Mesenteric fat pad (tissue), 1 donor: ENCODE results near the gene RAP1B. TPM values are rescaled to one million over a fixed set of nuclear protein-coding genes. Genes with fewer than 3 reads are reported as not detected.

Experiments
- DNase-seq: peaks from one replicate; pipeline ENCODE4 v3.0.0-alpha.2; 2020; ENCODE audit warnings: low spot score
- long read RNA-seq: library from polyadenylated mRNA; unstranded; transcript quantifications from one replicate; pipeline ENCODE4 v2.0.0, GENCODE V29; 2020
- total RNA-seq: library from RNA; stranded (reverse); fragmentation: NEBNext Ultra II Directional; extraction: Animal tissue kit (Norgen Biotek cat#: 25700); gene quantifications from one replicate; pipeline ENCODE4 v1.2.1, GENCODE V29; 2021
- donor health status: DM: yes; HTN: yes; CAD: no.

RAP1B gene
- 323 TPM for total RNA-seq
- long read RNA-seq, full-length matches to known transcripts: 788 of 870 reads
- long read RNA-seq, partial matches to known transcripts: 17 of 870 reads
- long read RNA-seq, other reads (novel, unspliced or antisense): 65 of 870 reads

DNA sequence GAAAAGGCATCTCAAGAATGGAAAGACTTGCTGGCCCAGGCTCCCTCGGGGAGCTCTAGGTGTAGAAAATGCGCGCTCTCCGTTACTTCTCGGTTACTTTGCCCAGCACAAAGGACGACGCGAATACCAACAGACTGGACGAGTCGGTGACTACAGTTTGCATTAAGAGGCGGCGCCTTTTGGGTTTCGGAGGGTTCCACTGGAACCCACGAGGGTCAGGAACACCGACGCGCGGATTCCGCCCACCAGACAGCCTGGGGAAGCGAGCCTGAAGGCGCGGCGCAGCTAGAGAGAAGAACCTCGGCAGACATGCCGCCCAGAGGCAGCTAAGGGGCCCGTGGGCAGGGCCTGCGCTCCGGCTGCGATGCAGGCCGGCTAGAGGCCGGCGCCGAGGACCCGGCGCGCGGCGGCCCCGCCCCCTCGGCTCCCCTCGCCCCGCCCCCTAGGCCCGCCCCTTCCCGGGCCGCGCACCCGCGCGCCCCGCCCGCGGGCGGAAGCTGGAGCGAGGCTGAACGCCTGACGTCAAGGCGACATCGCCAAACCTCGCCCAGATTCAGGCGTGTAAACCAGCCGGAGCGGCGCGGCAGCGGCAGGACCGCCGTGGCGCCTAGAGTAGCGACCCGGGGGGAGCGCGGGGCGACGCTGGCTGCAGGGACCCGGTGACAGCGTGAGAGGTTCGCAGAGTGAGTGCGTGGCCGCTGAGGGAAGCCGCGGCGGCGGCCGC, at the start of gene RAP1B:
Gene RAP1B (plus strand): TSS at position 530 of the 724 bp plus-strand sequence. CDS start 37,826 bp downstream, outside the sequence.
- peak; percentile 97 for DNase-seq

DNA sequence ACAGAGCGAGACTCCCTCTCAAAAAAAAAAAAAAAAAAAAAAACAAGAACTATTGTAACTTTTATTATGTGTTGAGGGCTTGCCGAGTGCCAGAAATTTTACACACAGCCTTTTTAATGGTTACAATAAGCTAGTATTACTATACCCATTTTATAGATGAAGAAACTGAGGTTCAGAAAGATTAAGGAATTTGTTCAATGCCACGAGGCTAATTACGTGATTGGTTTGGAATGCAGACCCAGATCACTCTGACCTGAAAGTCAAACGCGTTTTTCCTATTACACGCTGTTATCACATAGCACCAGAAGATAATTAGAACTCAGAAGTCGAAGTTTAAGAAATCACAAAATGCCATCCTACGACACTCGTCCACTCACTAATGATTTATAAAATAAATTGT, 48.9 kb upstream of the RAP1B start:
- DNase-seq: no peak

DNA sequence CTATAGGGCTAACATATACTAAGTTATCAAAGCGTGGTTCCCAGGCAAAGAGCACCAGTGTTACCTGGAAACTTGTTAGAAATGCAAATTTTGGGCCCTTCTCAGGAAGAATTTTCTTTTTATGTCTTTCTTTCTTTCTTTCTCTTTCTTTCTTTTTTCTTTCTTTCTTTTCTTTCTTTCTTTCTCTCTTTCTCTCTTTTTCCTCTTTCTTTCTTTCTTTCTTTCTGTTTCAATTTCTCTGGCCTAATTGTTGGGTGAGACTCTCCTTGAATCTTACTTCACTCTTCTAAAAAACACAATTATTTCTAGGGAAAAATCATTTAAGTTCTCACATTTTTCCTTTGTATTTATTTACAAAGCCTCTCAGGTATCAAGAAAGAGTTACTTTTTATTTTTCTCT, 46.5 kb upstream of the RAP1B start:
- no peak for DNase-seq

DNA sequence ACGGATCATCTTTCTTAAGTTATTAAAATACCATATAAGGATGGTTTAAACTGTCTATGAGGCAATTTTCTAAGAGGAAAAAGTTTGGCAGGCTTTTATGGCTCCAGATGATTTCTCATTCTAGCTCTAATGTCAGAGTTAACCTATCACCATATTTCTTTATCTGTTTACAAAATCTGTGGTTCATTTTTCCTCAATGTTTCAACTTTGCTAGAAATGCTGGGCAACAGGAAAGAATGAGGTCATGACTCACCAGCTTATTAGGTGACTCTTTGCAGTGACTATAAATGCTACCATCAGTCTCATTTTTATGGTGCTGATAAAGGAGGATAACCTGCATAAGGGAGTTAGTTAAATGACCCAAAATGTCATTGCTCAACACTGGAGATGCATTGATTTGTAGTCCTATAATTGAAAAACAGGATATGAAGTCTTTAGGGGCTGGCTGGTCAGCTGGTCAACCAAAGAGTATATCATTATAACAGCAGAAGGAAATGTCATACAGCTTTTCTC, 45.3 kb upstream of the RAP1B start:
- DNase-seq: no peak

DNA sequence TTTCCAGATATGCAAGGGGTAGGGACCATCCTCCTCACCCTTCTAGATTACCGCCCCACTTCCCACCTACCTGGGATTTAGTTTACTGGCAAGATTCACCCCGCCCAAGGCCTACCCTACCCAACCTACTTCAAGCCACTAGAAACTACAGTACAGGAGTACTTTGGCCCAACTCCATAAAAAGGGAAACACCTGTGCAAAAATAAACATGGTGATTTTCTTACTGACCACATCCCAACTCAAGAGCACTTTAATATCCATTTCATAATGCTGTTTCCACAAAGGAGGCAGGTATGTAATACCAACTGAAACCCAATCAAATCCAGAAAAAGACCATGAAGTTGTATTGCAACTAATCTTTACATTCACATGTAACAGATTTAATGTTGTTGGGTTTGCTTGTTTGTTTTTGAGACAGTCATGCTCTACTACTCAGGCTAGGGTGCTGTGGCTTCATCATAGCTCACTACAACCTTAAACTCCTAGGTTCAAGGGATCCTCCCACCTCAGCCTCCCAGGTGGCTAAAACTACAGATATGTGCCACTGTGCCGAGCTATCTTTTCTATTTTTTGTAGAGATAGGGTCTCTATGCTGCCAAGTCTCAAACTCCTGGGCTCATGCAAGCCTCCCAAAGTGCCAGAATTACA, 41.7 kb upstream of the RAP1B start:
- no peak for DNase-seq

DNA sequence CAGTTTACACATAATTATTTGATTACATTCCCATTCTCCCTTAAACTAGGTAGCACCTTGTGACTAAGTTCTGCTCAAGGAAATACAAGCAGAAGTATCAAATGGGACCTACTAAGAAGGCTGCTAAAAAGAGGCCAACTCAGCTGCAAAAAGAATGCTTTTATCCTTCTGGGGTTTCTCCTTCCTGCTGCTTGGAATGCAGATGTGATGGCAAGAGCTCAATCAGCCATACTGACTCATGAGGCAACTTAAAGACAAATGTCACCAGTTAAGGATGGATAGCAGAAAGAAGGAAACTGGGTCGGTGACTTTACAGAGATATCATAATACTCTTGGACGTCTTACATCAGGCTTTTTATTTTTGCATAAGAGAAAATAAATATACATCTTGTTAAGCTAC, 38.0 kb upstream of the RAP1B start:
- no peak for DNase-seq

DNA sequence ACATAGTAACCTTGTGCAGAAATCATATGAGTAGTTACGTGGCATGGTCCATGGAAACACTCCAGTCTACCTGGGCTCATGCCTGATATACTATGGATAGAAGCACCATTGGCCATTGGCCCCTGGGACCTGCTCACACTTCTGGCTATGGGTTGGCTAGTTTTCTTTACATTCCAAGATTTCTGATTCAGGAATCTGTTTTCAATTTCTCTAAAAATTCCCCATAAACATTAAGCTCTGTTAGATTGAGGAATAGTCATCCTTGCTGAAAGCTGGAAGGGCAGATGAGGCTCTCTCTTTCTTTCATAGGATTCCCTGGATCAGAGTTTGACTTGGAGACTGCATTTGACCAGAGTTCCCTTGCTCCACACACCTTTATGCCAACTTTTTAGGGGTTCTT, 37.3 kb upstream of the RAP1B start:
- DNase-seq: no peak

DNA sequence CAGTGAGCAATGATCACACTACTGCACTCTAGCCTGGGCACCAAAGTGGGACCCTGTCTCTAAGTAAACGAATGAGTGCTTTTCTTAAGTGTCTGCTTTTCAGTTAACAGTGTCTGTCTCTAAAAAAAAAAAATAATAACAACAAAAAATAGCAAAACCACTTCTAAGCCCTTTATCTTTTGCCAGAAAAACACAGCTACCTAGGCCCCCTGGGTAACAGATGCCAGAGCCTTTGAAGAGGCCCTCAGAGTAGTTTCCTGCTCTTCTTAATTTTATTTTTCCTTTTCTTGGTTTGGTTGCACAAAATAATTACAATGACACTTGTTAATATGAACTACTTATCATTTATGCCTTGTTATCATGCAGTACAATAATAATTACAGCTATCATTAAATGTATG, 32.8 kb upstream of the RAP1B start:
- no peak for DNase-seq

DNA sequence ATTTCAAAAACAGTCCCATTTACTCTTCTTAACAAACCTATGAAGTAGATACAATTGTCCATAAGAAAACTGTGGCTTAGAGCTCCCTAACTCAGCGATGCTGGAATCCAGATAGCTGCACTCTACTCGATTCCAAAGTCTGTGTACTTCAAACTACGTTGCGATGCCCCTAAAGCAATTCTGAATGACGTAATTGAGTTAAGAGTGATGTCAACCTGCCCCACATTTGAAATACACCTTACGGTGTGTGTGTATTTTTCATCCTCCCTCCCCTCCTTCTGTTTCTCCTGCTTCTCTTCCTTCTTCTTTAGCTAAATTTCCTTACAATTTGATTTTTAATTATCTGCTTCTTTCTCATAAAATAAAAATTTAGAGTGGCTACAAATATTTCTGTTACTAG, 31.9 kb upstream of the RAP1B start:
- no peak for DNase-seq

DNA sequence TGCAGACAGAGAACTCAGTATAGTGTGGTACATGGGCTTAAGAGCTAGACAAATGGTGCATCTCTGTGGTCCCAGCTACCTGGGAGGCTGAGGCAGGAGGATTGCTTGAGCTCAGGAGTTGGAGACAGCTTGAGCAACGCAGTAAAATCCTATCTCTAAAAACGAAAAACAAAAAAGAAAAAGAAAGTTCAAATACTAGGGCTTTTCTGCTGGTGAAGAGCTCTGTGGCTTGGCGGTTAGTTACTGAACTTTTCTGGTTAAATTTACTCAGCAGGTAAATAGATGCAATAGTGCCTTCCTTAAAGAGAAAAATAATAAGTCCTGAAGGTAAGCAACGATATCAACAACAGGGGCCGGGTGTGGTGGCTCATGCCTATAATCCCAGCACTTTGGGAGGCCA, 31.4 kb upstream of the RAP1B start:
- no peak for DNase-seq

DNA sequence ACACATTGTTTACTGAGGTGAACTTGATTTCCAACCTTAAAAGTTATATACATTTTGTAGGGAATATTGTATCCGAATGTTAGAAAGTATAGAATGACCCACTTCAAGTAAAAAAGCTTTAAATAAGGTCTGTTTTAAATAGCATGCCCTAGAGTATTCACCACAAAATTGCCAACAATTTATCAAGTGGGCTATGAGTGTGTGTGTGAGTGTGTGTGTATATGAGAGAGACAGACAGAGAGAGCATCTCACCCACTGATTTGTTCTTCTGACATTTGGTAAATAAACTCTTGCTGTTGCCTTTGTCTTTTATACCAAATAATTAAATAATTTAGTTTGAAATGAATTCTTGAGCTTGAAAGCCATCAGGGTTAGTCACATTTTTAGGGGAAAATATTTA, 29.8 kb upstream of the RAP1B start:
- DNase-seq: no peak

DNA sequence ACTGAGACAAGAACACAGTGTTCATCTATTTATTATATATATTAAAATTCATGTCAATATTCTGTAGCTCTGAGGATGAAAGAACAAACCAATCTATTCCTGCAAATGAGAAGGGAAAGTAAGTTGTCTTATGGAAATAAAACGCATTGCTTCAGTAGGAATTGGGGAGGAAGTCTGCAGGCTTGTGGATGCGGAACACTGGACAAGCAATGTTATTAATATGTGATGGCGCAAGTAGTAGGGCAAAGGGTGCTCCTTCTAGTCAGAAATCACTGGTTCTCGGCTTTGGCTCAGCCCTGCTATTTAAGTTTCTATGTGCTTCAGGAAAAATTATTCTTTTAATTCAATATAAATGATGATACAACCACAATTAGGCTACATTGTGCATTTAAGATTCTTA, 28.8 kb upstream of the RAP1B start:
- DNase-seq: no peak

DNA sequence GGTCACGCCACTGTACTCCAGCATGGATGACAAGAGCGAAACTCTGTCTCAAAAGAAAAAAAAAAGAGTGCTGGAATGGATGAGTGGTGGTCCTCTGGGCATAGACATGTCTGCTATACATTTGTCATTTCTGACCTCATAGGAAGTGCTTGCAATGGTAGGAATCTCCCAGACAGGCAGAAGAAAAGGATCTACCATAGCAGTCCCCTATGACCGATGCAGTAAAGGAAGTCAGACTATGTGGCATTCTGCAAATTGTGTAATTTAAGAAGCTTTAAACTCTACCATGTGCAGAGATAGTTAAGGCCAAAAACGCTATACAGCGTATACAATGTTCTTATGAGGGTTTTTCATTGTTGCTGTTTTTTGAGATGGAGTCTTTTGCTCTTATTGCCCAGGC, 24.7 kb upstream of the RAP1B start:
- DNase-seq: no peak

DNA sequence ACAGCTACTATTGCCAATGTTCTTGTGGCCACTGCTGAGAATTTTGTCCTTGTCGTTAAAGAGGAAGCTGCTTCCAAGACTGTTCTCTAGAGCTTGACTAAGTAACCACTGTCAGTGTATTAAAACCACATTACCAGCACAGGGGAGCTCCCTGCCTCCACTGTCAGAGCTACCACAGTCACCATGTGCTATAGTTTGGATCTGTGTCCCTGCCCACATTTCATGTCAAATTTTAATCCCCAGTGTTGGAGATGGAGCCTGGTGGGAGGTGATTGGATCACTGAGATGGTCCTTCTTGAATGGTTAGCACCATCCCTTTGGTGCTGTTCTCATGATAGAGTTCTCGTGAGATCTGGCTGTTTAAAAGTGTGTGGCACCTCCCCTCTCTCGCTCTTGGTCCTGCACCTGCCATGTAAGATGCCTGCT, 23.2 kb upstream of the RAP1B start:
- no peak for DNase-seq

DNA sequence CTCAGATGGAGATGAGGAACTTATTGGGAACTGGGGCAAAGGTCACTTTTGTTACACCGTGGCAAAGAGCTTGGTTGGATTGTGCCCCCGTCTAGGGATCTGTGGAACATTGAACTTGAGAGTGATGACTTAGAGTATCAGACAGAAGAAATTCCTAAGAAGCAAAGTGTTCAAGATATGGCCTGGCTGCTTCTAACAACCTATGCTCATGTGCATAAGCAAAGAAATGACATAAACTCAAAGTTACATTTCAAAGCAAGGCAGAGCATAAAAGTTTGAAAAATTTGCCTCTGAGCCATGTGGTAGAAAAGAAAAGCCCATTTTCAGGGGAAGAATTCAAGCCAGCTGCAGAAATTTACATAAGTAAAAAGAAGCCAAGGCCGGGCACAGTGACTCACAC, 21.5 kb upstream of the RAP1B start:
- no peak for DNase-seq

DNA sequence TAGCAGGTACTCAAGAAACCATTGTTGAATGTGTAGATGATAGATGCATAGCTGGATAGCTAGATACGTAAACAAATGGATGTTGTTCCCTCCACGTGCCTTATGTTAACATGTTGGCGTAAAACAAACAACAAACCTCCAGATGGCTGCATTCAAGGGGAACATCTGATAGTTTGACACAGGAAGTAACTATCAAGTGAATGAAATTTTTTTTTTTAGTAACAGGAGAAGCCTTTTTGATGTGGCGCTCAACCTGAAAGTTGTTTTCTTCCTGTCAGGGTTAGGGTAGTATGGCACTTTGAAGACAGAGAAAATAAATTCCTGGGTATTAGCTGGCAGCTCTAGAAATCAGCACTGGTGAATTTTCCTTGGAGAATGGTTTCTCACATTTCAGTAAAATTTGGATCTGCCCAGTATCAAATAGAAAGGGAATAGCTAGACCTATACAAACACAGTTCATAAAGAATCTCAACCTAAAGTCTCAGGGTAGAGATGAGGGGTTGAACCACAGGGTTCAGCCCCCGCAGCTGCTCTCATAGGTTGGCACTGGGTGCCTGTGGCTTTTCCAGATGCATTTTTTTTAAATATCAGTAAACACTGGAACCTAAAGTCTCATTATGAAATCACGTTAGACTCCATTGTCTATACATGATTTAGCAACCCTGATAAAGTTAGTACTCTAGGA, 18.8 kb upstream of the RAP1B start:
- no peak for DNase-seq

DNA sequence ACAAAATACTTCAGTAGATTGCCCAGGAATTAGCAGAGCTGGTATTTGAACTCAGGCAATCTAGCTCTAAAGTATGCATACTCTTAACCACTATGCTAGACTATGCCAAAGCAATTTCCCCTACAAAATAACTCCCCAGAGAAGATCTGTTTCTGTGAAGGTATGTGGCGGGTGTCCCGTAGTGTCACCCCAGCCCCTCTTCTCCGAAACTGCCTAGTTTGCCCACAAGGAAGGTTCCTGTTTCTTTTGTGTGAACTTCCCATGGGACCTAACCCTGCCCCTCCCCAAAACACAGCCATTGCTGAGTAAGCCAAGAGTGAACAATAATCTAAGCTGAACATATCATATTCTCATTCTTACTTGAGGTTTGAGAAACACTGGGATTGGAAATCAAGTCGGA, 15.5 kb upstream of the RAP1B start:
- no peak for DNase-seq

DNA sequence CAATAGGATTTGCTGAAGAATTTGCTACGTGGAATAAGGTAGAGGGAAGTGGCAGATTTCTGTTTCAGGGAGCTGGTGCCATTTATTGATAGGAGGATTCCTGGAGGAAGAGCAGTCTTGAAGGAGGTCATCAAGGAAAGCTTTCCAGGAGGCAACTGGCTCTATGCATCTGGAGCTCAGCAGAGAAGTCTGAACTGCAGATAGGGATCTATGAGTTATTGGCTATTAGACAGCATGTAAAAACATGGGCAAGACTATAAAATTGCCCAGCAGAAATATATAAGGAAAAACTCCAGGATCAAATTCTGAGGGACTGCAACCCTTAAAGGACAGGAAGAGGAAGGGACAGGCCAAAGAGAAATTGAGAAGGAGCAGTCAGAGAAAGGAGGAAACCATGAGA, 8.9 kb upstream of the RAP1B start:
- DNase-seq: no peak

DNA sequence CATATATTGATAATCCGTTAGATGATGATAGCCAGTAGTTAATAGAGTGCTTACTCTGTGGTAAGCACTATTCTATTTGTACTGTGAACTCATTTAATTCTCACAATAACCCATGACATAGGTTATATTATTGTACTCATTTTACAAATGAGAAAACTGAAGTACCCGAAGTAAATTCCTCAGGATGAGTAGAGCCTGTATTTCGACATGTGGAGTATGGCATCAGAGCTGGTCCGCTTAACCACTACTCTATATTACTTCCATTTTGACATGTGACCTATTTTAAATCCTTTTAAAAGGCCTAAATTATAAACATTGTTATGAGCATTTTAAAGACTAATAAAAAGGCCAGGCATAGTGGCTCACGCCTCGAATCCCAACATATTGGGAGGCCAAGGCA, 8.0 kb upstream of the RAP1B start:
- no peak for DNase-seq

DNA sequence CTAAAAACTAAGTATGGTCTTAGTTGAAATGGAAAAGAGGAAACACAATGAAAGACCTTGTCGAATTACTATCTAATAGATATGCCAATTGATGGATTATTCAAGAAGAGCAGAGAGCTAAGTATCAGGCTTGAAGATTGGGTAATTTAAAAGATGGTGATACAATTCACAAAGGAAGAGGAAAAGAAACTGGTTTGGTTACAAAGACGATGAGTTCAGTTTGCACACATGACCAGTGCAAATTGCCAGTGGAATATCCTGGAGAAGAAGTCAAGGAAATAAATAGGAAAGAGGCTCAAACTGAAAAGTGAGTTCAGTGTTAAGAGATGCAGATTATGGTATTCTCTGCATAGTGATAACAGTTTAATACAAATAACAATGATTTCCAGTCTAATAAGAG, 2.5 kb upstream of the RAP1B start:
- no peak for DNase-seq

DNA sequence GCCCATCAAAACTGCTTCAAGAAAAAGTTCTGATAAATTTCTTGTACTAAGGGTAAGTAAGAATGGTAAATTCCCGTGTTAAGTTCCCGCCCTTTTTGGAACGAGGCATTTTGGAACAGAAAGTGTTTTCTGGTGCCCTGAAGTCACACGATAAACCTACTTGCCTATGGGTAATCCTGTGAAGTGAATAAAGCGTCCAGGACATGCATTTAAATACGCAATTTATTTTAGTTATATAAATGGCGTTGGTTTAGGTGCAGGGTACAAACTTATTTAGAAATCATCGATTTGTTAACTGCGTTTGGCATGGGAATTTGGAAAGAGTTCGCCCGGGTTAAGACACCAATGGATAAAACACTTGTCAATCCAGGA, 715 bp upstream of the RAP1B start:
- DNase-seq: no peak

DNA sequence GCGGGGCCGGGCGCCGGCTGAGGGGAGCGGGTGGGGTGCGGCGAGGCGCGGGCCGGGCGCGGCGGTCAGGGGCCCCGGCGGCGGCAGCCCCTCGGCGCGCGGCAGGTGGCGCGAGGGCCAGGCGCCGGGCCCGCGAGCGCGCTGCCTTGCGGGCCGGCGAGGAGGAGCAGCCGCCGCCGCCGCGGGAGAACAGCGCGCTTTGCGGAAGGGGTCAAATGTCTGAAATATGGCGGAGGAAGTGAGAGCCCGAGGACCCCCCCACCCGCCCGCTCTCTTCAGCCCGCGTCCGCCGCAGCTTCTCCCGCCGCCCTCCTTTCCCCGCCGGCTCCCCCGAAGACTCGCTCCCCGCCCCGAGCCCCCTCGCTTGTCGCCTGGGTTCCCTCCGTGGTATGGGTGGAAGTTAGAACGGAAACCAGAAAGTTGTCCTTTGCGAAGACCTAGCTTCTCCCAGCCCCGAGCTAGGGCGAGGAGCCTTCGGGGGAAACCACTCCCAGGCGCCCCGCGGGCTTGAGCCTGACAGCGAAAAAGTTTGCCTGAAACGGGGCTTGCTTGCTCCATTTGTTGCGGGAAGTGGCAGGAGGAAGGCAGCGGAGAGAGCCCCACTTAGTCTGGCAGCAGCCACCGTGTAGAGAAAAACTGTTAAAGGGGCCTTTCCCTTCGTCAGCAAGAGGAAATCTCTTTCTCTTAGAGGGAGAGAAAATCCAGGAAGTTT, 551 bp downstream of the RAP1B start:
- peak; percentile 91 for DNase-seq
